Loucy (cell line): Measurements from ENCODE around the gene ODF4.

Experiments used
- H2AFZ ChIP-seq: fragments of 200-600 bp; sonication (generic); 2 replicates; pipeline ENCODE4 v1.6.0; 2016; ENCODE audit warnings: antibody characterized with exemption, mild to moderate bottlenecking, low read length, moderate library complexity
- H3F3A ChIP-seq: fragments of 200-600 bp; 2 replicates; pipeline ENCODE4 v1.6.0; 2016; ENCODE audit warnings: antibody characterized with exemption, low read depth, mild to moderate bottlenecking
- H3K27me3 ChIP-seq: fragments of 200-600 bp; sonication (generic); 2 replicates; pipeline ENCODE4 v1.6.1; 2014; ENCODE audit warnings: low read length, mild to moderate bottlenecking; ENCODE audit not compliant: insufficient read depth, poor library complexity, severe bottlenecking
- H3K36me3 ChIP-seq: fragments of 200-600 bp; sonication (generic); 2 replicates; pipeline ENCODE4 v1.6.1; 2016; ENCODE audit warnings: low read length; ENCODE audit not compliant: insufficient read depth
- H3K4me1 ChIP-seq: fragments of 200-600 bp; sonication (generic); 2 replicates; pipeline ENCODE4 v1.5.1; 2014; ENCODE audit warnings: low read length, mild to moderate bottlenecking; ENCODE audit not compliant: insufficient read depth, poor library complexity, severe bottlenecking
- H3K4me2 ChIP-seq: fragments of 200-600 bp; sonication (generic); 2 replicates; pipeline ENCODE4 v1.6.0; 2014; ENCODE audit warnings: antibody characterized with exemption, low read length, low read depth, mild to moderate bottlenecking; ENCODE audit not compliant: poor library complexity, severe bottlenecking
- H3K4me3 ChIP-seq: fragments of 200-600 bp; sonication (generic); 2 replicates; pipeline ENCODE4 v1.5.1; 2014; ENCODE audit warnings: low read length, mild to moderate bottlenecking, mixed read lengths; ENCODE audit not compliant: poor library complexity, severe bottlenecking
- H3K79me2 ChIP-seq: fragments of 200-600 bp; sonication (generic); 2 replicates; pipeline ENCODE4 v1.6.1; 2014; ENCODE audit warnings: low read length; ENCODE audit not compliant: insufficient read depth
- H3K9ac ChIP-seq: fragments of 200-600 bp; sonication (generic); 2 replicates; pipeline ENCODE4 v1.6.0; 2014; ENCODE audit warnings: mild to moderate bottlenecking, low read depth, low read length, moderate library complexity; ENCODE audit not compliant: poor library complexity, severe bottlenecking
- H3K9me2 ChIP-seq: fragments of 200-600 bp; sonication (generic); replicated peaks from 2 replicates; pipeline ENCODE4 v1.6.1; 2016; ENCODE audit warnings: low read depth, low read length, mixed read lengths
- H3K9me3 ChIP-seq: fragments of 200-600 bp; sonication (generic); 2 replicates; pipeline ENCODE4 v1.6.1; 2014; ENCODE audit warnings: mild to moderate bottlenecking, antibody characterized with exemption, low read length, low read depth; ENCODE audit not compliant: insufficient read depth
- H4K20me1 ChIP-seq: fragments of 200-600 bp; sonication (generic); 2 replicates; pipeline ENCODE4 v1.6.0; 2014; ENCODE audit warnings: antibody characterized with exemption, low read length, mild to moderate bottlenecking; ENCODE audit not compliant: insufficient read depth, poor library complexity, severe bottlenecking
- CTCF ChIP-seq: fragments of 200-600 bp; sonication (generic); conservative IDR thresholded peaks from 2 replicates; pipeline ENCODE4 v1.5.1; 2014; ENCODE audit warnings: mild to moderate bottlenecking, antibody characterized with exemption, low read length
- EZH2phosphoT487 ChIP-seq: fragments of 200-600 bp; IDR thresholded peaks from 2 replicates; pipeline ENCODE4 v1.6.1; 2018; ENCODE audit warnings: antibody characterized with exemption, mild to moderate bottlenecking, moderate library complexity, borderline replicate concordance

The ODF4 gene

GRCh38 chr17:8315764-8316217, 23.8 kb upstream of the ODF4 start:
- Histone ChIP-seq H3K27me3 (no peaks in the 10 kb centered on the region), H3K4me1 (no peaks in the 10 kb centered on the region), H3K79me2 (no peaks in the 10 kb centered on the region), H3K4me2 (no peak overlapping the region), H3K4me3 (no peak overlapping the region), H3K36me3 (no peaks in the 10 kb centered on the region), H3K9me3 (no peaks in the 10 kb centered on the region), H2AFZ (no peak overlapping the region), H3F3A (no peaks in the 10 kb centered on the region), H3K9me2 (no peaks in the 10 kb centered on the region), H3K9ac (no peak overlapping the region), H4K20me1 (no peaks in the 10 kb centered on the region)
- TF ChIP-seq CTCF (no peak), EZH2phosphoT487 (no peak)

GRCh38 chr17:8318010-8318935, 21.4 kb upstream of the ODF4 start:
- no peaks in the 10 kb centered on the region for H3K36me3 ChIP-seq
- no peak overlapping the region for H2AFZ ChIP-seq
- no peak overlapping the region for H3K4me2 ChIP-seq
- no peak overlapping the region for H3K9ac ChIP-seq
- H3K9me3 ChIP-seq, result no peaks in the 10 kb centered on the region
- no peaks in the 10 kb centered on the region for H4K20me1 ChIP-seq
- H3K79me2 ChIP-seq, result no peaks in the 10 kb centered on the region
- H3K9me2 ChIP-seq, result no peaks in the 10 kb centered on the region
- H3K4me3 ChIP-seq, result no peak overlapping the region
- no peaks in the 10 kb centered on the region for H3F3A ChIP-seq
- TF ChIP-seq CTCF (no peak), EZH2phosphoT487 (no peak)
- no peaks in the 10 kb centered on the region for H3K27me3 ChIP-seq
- no peaks in the 10 kb centered on the region for H3K4me1 ChIP-seq

DNA sequence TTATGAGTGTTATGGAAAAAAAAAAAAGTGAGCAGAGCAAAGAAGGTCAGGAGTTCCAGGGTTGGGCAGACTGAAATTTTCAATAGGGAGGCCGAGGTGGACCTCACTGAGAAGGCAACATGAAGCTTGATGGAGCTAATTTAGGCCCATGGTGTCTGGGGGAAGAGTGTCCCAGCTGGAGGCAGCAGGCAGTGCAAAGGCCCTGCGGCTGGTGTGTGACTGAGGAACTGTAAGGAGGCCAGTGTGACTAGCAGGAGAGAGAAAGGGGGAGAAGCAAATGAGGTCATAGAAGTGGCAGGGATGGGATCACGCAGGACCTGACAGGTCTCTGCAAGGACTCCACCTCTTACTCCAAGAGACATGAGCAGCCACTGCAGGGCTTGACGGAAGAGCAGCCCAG, 19.4 kb upstream of the ODF4 start:
- no peaks in the 10 kb centered on the region for H3K79me2 ChIP-seq
- no peak overlapping the region for H3K4me3 ChIP-seq
- no peak overlapping the region for H3K4me2 ChIP-seq
- no peak overlapping the region for H3K9ac ChIP-seq
- H3K36me3 ChIP-seq, result no peaks in the 10 kb centered on the region
- no peaks in the 10 kb centered on the region for H3K4me1 ChIP-seq
- TF ChIP-seq CTCF (no peak), EZH2phosphoT487 (no peak)
- no peaks in the 10 kb centered on the region for H4K20me1 ChIP-seq
- H3F3A ChIP-seq, result no peaks in the 10 kb centered on the region
- H3K9me3 ChIP-seq, result no peaks in the 10 kb centered on the region
- no peaks in the 10 kb centered on the region for H3K27me3 ChIP-seq
- no peaks in the 10 kb centered on the region for H3K9me2 ChIP-seq
- H2AFZ ChIP-seq, result no peak overlapping the region
